Activated CD8-positive, alpha-beta T cell treated with anti-CD3 and anti-CD28 coated beads, Interleukin-2, amount 10 ng/mL, durations not matched to agents 7 days and 5 days (primary cell): ENCODE results near the gene ATP6V0A4. TPM values are rescaled to one million over a fixed set of nuclear protein-coding genes. Genes with fewer than 3 reads are reported as not detected.
"Not testable (repeated sequence)": the region's sequence is repeated elsewhere in the genome, so short reads cannot be mapped to it uniquely, and the experiment has no call there.

Source experiments
- ATAC-seq: fragments of 150-1000 bp; cut with Tn5 transposase; one replicate; pipeline ENCODE4 v1.10.0; 2021; ENCODE audit warnings: moderate library complexity
- CTCF ChIA-PET: fragments of 350-600 bp; sonication (Branson Sonifier 250); formaldehyde crosslinking; loops from one replicate; lab custom pipeline; 2021; ENCODE audit warnings: antibody characterized with exemption; lab: Charles Lee
- POLR2A ChIA-PET: fragments of 350-600 bp; sonication (Branson Sonifier 250); formaldehyde crosslinking; loops from one replicate; lab custom pipeline; 2021; ENCODE audit warnings: antibody characterized with exemption; lab: Charles Lee
- DNase-seq: peaks from one replicate; pipeline ENCODE4 v3.0.0-alpha.2; 2020
- H3K27ac Mint-ChIP-seq: one replicate; pipeline ENCODE4 v1.8.0; 2021; ENCODE audit warnings: mild to moderate bottlenecking, mixed read lengths
- H3K27me3 Mint-ChIP-seq: one replicate; pipeline ENCODE4 v1.8.0; 2021; ENCODE audit warnings: low read depth, mixed read lengths
- H3K36me3 Mint-ChIP-seq: one replicate; pipeline ENCODE4 v1.8.0; 2021; ENCODE audit warnings: low read depth, mixed read lengths
- H3K4me1 Mint-ChIP-seq: one replicate; pipeline ENCODE4 v1.8.0; 2021; ENCODE audit warnings: low read depth, mixed read lengths
- H3K4me3 Mint-ChIP-seq: one replicate; pipeline ENCODE4 v1.8.0; 2021; ENCODE audit warnings: mild to moderate bottlenecking, mixed read lengths
- H3K9me3 Mint-ChIP-seq: one replicate; pipeline ENCODE4 v1.8.0; 2022; ENCODE audit warnings: mixed read lengths; ENCODE audit not compliant: insufficient read depth
- total RNA-seq, 2 experiments: library from RNA; stranded (reverse); gene quantifications; one replicate each; pipeline ENCODE4 v1.2.3, GENCODE V29; 2021

Gene ATP6V0A4
- total RNA-seq, 2 experiments from 2014 or later: not detected

GRCh38 chr7:138799336-138800000 is 1.5 kb upstream of the ATP6V0A4 start:
- no peaks in the 10 kb centered on the region for H3K36me3 Mint-ChIP-seq
- no peaks in the 10 kb centered on the region for H3K9me3 Mint-ChIP-seq
- H3K27me3 Mint-ChIP-seq: peaks cover 7% of the 10 kb centered on the region
- ChIA-PET CTCF (interaction anchor here (0.6 to 2.1 kb wide), 3 partner anchors 29 to 87 kb away, joined by 3 to 6 read pairs (median 4); no protein-coding TSS in a partner anchor), POLR2A (interaction anchor here (0.6 kb wide), 1 partner anchor 29 kb away, joined by 4 read pairs; no protein-coding TSS in a partner anchor)
- ATAC-seq (no peak), DNase-seq (no peak)
- H3K27ac Mint-ChIP-seq: no peak overlapping the region
- H3K4me1 Mint-ChIP-seq: peaks cover 7% of the 10 kb centered on the region
- H3K4me3 Mint-ChIP-seq: no peak overlapping the region

- no peaks in the 10 kb centered on the region for H3K9me3 Mint-ChIP-seq
- H3K4me3 Mint-ChIP-seq: no peak overlapping the region
- ATAC-seq: no peak
- H3K27ac Mint-ChIP-seq: no peak overlapping the region
- peaks cover 7% of the 10 kb centered on the region for H3K27me3 Mint-ChIP-seq
- POLR2A ChIA-PET: no interaction called here
- CTCF ChIA-PET: interaction anchor here (1.2 to 2.1 kb wide), 2 partner anchors 60 to 88 kb away, joined by 3 to 6 read pairs; no protein-coding TSS in a partner anchor
- no peaks in the 10 kb centered on the region for H3K36me3 Mint-ChIP-seq
- peaks cover 7% of the 10 kb centered on the region for H3K4me1 Mint-ChIP-seq
- DNase-seq: no peak
These were observed 840 bp upstream of the ATP6V0A4 start for GRCh38 chr7:138798836-138799235.

GRCh38 chr7:138797046-138797445 is 950 bp downstream of the ATP6V0A4 start:
- CTCF ChIA-PET, H3K4me3 Mint-ChIP-seq, H3K27me3 Mint-ChIP-seq, DNase-seq, ATAC-seq, H3K4me1 Mint-ChIP-seq, POLR2A ChIA-PET, H3K36me3 Mint-ChIP-seq, H3K9me3 Mint-ChIP-seq: not testable (repeated sequence)
- peak overlapping the region; percentile 43 for H3K27ac Mint-ChIP-seq

GRCh38 chr7:138796038-138796615 is 1.9 kb downstream of the ATP6V0A4 start:
- H3K4me1 Mint-ChIP-seq: peaks cover 7% of the 10 kb centered on the region
- ATAC-seq (no peak), DNase-seq (no peak)
- CTCF ChIA-PET: no interaction called here
- H3K27me3 Mint-ChIP-seq: peaks cover 10% of the 10 kb centered on the region
- POLR2A ChIA-PET: no interaction called here
- no peaks in the 10 kb centered on the region for H3K36me3 Mint-ChIP-seq
- H3K9me3 Mint-ChIP-seq: no peaks in the 10 kb centered on the region
- no peak overlapping the region for H3K27ac Mint-ChIP-seq
- no peak overlapping the region for H3K4me3 Mint-ChIP-seq

- ATAC-seq: no peak
- Mint-ChIP-seq H3K36me3 (no peaks in the 10 kb centered on the region), H3K27ac (no peak overlapping the region), H3K9me3 (peaks cover 6% of the 10 kb centered on the region), H3K27me3 (no peaks in the 10 kb centered on the region), H3K4me1 (no peaks in the 10 kb centered on the region), H3K4me3 (no peak overlapping the region)
- no peak for DNase-seq
- POLR2A ChIA-PET: no interaction called here
- CTCF ChIA-PET: no interaction called here
These were observed 12.2 kb downstream of the ATP6V0A4 start for GRCh38 chr7:138785587-138786437.

- CTCF ChIA-PET: no interaction called here
- Mint-ChIP-seq H3K4me3 (no peak overlapping the region), H3K9me3 (peaks cover 6% of the 10 kb centered on the region), H3K36me3 (no peaks in the 10 kb centered on the region), H3K27ac (no peak overlapping the region), H3K4me1 (no peaks in the 10 kb centered on the region), H3K27me3 (no peaks in the 10 kb centered on the region)
- ATAC-seq (no peak), DNase-seq (no peak)
- POLR2A ChIA-PET: no interaction called here
These were observed 13.3 kb downstream of the ATP6V0A4 start for GRCh38 chr7:138784692-138785091.

GRCh38 chr7:138781004-138781403 is 17.0 kb downstream of the ATP6V0A4 start:
- ATAC-seq (no peak), DNase-seq (no peak)
- Mint-ChIP-seq H3K36me3 (no peaks in the 10 kb centered on the region), H3K4me3 (no peak overlapping the region), H3K4me1 (no peaks in the 10 kb centered on the region), H3K9me3 (peaks cover 3% of the 10 kb centered on the region), H3K27me3 (no peaks in the 10 kb centered on the region), H3K27ac (no peak overlapping the region)
- ChIA-PET CTCF (no interaction called here), POLR2A (no interaction called here)

GRCh38 chr7:138776166-138776833 is 21.7 kb downstream of the ATP6V0A4 start:
- no peaks in the 10 kb centered on the region for H3K36me3 Mint-ChIP-seq
- CTCF ChIA-PET: no interaction called here
- POLR2A ChIA-PET: no interaction called here
- ATAC-seq: no peak
- H3K4me3 Mint-ChIP-seq: no peak overlapping the region
- H3K27me3 Mint-ChIP-seq: no peaks in the 10 kb centered on the region
- no peaks in the 10 kb centered on the region for H3K9me3 Mint-ChIP-seq
- no peak for DNase-seq
- H3K27ac Mint-ChIP-seq: no peak overlapping the region
- H3K4me1 Mint-ChIP-seq: no peaks in the 10 kb centered on the region

- DNase-seq (no peak), ATAC-seq (no peak)
- H3K4me1 Mint-ChIP-seq: no peaks in the 10 kb centered on the region
- H3K36me3 Mint-ChIP-seq: no peaks in the 10 kb centered on the region
- H3K4me3 Mint-ChIP-seq: no peak overlapping the region
- ChIA-PET POLR2A (no interaction called here), CTCF (no interaction called here)
- H3K27me3 Mint-ChIP-seq: peaks cover 2% of the 10 kb centered on the region
- H3K9me3 Mint-ChIP-seq: no peaks in the 10 kb centered on the region
- H3K27ac Mint-ChIP-seq: no peak overlapping the region
These were observed 24.2 kb downstream of the ATP6V0A4 start for GRCh38 chr7:138773817-138774216.

GRCh38 chr7:138773176-138773575 is 24.8 kb downstream of the ATP6V0A4 start:
- POLR2A ChIA-PET: no interaction called here
- Mint-ChIP-seq H3K36me3 (no peaks in the 10 kb centered on the region), H3K4me3 (no peak overlapping the region), H3K27ac (no peak overlapping the region), H3K9me3 (no peaks in the 10 kb centered on the region), H3K4me1 (no peaks in the 10 kb centered on the region), H3K27me3 (peaks cover 2% of the 10 kb centered on the region)
- CTCF ChIA-PET: no interaction called here
- ATAC-seq (no peak), DNase-seq (no peak)

GRCh38 chr7:138770904-138771303 is 27.1 kb downstream of the ATP6V0A4 start:
- H3K4me3 Mint-ChIP-seq: no peak overlapping the region
- no peaks in the 10 kb centered on the region for H3K9me3 Mint-ChIP-seq
- ATAC-seq (no peak), DNase-seq (no peak)
- ChIA-PET CTCF (interaction anchor here (1.7 kb wide), 1 partner anchor 32 kb away, joined by 4 read pairs; no protein-coding TSS in a partner anchor), POLR2A (no interaction called here)
- no peaks in the 10 kb centered on the region for H3K36me3 Mint-ChIP-seq
- H3K4me1 Mint-ChIP-seq: no peaks in the 10 kb centered on the region
- no peak overlapping the region for H3K27ac Mint-ChIP-seq
- H3K27me3 Mint-ChIP-seq: peaks cover 2% of the 10 kb centered on the region
